IMR-90 (cell line): ENCODE data around the gene SPNS2. TPM values are rescaled to one million over a fixed set of nuclear protein-coding genes. Genes with fewer than 3 reads are reported as not detected.

Source experiments
- ATAC-seq: fragments of 200-7000 bp; cut with Tn5 transposase; 2 replicates; pipeline ENCODE4 v1.9.1; 2020; ENCODE audit warnings: low read depth, mild to moderate bottlenecking, moderate library complexity
- BruUV-seq: library from RNA; stranded (reverse); fragments of 400-500 nt; replicated peaks from 2 replicates; lab custom pipeline; 2021; lab: Mats Ljungman, UMichigan
- CTCF ChIA-PET: fragments of 300-600 bp; formaldehyde crosslinking; extraction: SDS; loops from one replicate; lab custom pipeline; 2021; ENCODE audit warnings: antibody characterized with exemption; lab: Yijun Ruan, JAX
- POLR2A ChIA-PET: fragments of 300-600 bp; sonication (Branson Sonifier 250); formaldehyde crosslinking; loops from one replicate; lab custom pipeline; 2022; ENCODE audit warnings: antibody characterized with exemption; ENCODE audit not compliant: unreplicated experiment; lab: Charles Lee
- DNase-seq: peaks from one replicate; pipeline ENCODE4 v3.0.0; 2013
- H2AFZ ChIP-seq: replicated peaks from 2 replicates; pipeline ENCODE3; 2013; ENCODE audit warnings: low read length, mild to moderate bottlenecking; ENCODE audit not compliant: poor library complexity
- H2AK5ac ChIP-seq: 2 replicates; pipeline ENCODE4 v1.6.1; 2013; ENCODE audit warnings: low read depth, low read length, inconsistent platforms
- H2AK9ac ChIP-seq: replicated peaks from 2 replicates; pipeline ENCODE3; 2013; ENCODE audit warnings: mild to moderate bottlenecking, low read depth, low read length, moderate library complexity; ENCODE audit not compliant: poor library complexity
- H2BK120ac ChIP-seq: 2 replicates; pipeline ENCODE4 v1.6.1; 2013; ENCODE audit warnings: low read depth, low read length, inconsistent platforms
- H2BK15ac ChIP-seq: 3 replicates; pipeline ENCODE4 v1.6.1; 2013; ENCODE audit warnings: low read depth, low read length, inconsistent platforms
- H2BK20ac ChIP-seq: 2 replicates; pipeline ENCODE4 v1.6.1; 2013; ENCODE audit warnings: low read depth, mild to moderate bottlenecking, inconsistent platforms, low read length, moderate library complexity
- H2BK5ac ChIP-seq: 2 replicates; pipeline ENCODE4 v1.6.1; 2013; ENCODE audit warnings: mild to moderate bottlenecking, low read depth, low read length, inconsistent platforms; ENCODE audit not compliant: poor library complexity, severe bottlenecking
- H3K14ac ChIP-seq: replicated peaks from 2 replicates; pipeline ENCODE4 v1.6.1; 2013; ENCODE audit warnings: low read depth, low read length, inconsistent platforms
- H3K18ac ChIP-seq: 2 replicates; pipeline ENCODE4 v1.6.1; 2013; ENCODE audit warnings: low read depth, low read length, control low read depth
- H3K23ac ChIP-seq: 2 replicates; pipeline ENCODE4 v1.6.1; 2013; ENCODE audit warnings: low read depth, low read length, inconsistent platforms
- H3K27ac ChIP-seq: 2 replicates; pipeline ENCODE4 v1.5.1; 2013; ENCODE audit warnings: mild to moderate bottlenecking, control low read depth, low read length; ENCODE audit not compliant: insufficient read depth
- H3K27me3 ChIP-seq: 2 replicates; pipeline ENCODE4 v1.6.1; 2013; ENCODE audit warnings: low read length; ENCODE audit not compliant: control insufficient read depth, insufficient read depth
- H3K36me3 ChIP-seq: 2 replicates; pipeline ENCODE4 v1.6.1; 2013; ENCODE audit warnings: low read length, mixed read lengths; ENCODE audit not compliant: control insufficient read depth, insufficient read depth
- H3K4ac ChIP-seq: 2 replicates; pipeline ENCODE4 v1.6.1; 2013; ENCODE audit warnings: low read depth, low read length, inconsistent platforms
- H3K4me1 ChIP-seq: 2 replicates; pipeline ENCODE4 v1.6.1; 2013; ENCODE audit warnings: low read length, mixed read lengths; ENCODE audit not compliant: control insufficient read depth, insufficient read depth
- H3K4me2 ChIP-seq: 2 replicates; pipeline ENCODE4 v1.6.1; 2013; ENCODE audit warnings: low read depth, mild to moderate bottlenecking, control low read depth, low read length, moderate library complexity
- H3K4me3 ChIP-seq: 2 replicates; pipeline ENCODE4 v1.5.1; 2013; ENCODE audit warnings: low read depth, mild to moderate bottlenecking, control low read depth, low read length, moderate library complexity; ENCODE audit not compliant: insufficient read depth
- H3K56ac ChIP-seq: 2 replicates; pipeline ENCODE4 v1.6.1; 2013; ENCODE audit warnings: low read length, inconsistent platforms; ENCODE audit not compliant: insufficient read depth; ENCODE audit errors: extremely low read depth
- H3K79me1 ChIP-seq, 2 experiments: 2 replicates each; pipeline ENCODE4 v1.6.1; 2013; ENCODE audit warnings: low read length in 2 of 2, inconsistent platforms in 1 of 2, low read depth in 1 of 2
- H3K9ac ChIP-seq: 2 replicates; pipeline ENCODE4 v1.6.1; 2013; ENCODE audit warnings: low read depth, low read length, control low read depth
- H3K9me1 ChIP-seq: 2 replicates; pipeline ENCODE4 v1.6.1; 2013; ENCODE audit warnings: low read length, inconsistent platforms; ENCODE audit not compliant: insufficient read depth
- H3K9me3 ChIP-seq: 2 replicates; pipeline ENCODE4 v1.6.1; 2013; ENCODE audit warnings: low read length; ENCODE audit not compliant: control insufficient read depth, insufficient read depth
- H4K20me1 ChIP-seq: 2 replicates; pipeline ENCODE4 v1.6.1; 2013; ENCODE audit warnings: low read length, inconsistent platforms; ENCODE audit not compliant: insufficient read depth
- H4K5ac ChIP-seq: 2 replicates; pipeline ENCODE4 v1.6.1; 2013; ENCODE audit warnings: mild to moderate bottlenecking, low read depth, low read length, control low read depth
- H4K8ac ChIP-seq, 2 experiments: 2 replicates each; pipeline ENCODE4 v1.6.1; 2013; ENCODE audit warnings: low read depth in 2 of 2, low read length in 2 of 2, control low read depth in 1 of 2, inconsistent platforms in 1 of 2
- H4K91ac ChIP-seq: 2 replicates; pipeline ENCODE4 v1.6.1; 2013; ENCODE audit warnings: low read depth, low read length, inconsistent platforms; ENCODE audit not compliant: insufficient read depth
- BHLHE40 ChIP-seq: fragments of 150-350 bp; IDR thresholded peaks from 2 replicates; pipeline ENCODE4 v1.6.1; 2016; ENCODE audit warnings: mild to moderate bottlenecking, low read depth, low read length
- CEBPB ChIP-seq: IDR thresholded peaks from 2 replicates; pipeline ENCODE4 v1.6.1; 2012; ENCODE audit warnings: low read depth, low read length, improper control_type of control experiment
- MAFK ChIP-seq: IDR thresholded peaks from 2 replicates; pipeline ENCODE4 v1.6.1; 2012; ENCODE audit warnings: low read depth, low read length, improper control_type of control experiment
- MAZ ChIP-seq: IDR thresholded peaks from 2 replicates; pipeline ENCODE4 v1.6.1; 2012; ENCODE audit warnings: low read depth, mild to moderate bottlenecking, low read length, improper control_type of control experiment, moderate library complexity, borderline replicate concordance
- MXI1 ChIP-seq: IDR thresholded peaks from 2 replicates; pipeline ENCODE4 v1.6.1; 2012; ENCODE audit warnings: low read depth, mild to moderate bottlenecking, low read length, moderate library complexity, borderline replicate concordance
- NFE2L2 ChIP-seq: fragments of 150-350 bp; IDR thresholded peaks from 2 replicates; pipeline ENCODE4 v1.6.1; 2016; ENCODE audit warnings: low read depth, mild to moderate bottlenecking, low read length
- POLR2A ChIP-seq: IDR thresholded peaks from 2 replicates; pipeline ENCODE4 v1.6.1; 2012; ENCODE audit warnings: mild to moderate bottlenecking, low read depth, low read length
- RAD21 ChIP-seq: IDR thresholded peaks from 2 replicates; pipeline ENCODE4 v1.6.1; 2012; ENCODE audit warnings: low read length, improper control_type of control experiment
- RCOR1 ChIP-seq: IDR thresholded peaks from 2 replicates; pipeline ENCODE4 v1.6.1; 2012; ENCODE audit warnings: mild to moderate bottlenecking, low read length, improper control_type of control experiment; ENCODE audit not compliant: insufficient replicate concordance
- SMC3 ChIP-seq: fragments of 150-350 bp; IDR thresholded peaks from 2 replicates; pipeline ENCODE4 v1.6.1; 2016; ENCODE audit warnings: low read depth, mild to moderate bottlenecking, antibody characterized with exemption, low read length, moderate library complexity
- WGBS, 2 experiments: methylation state at CpG; one replicate each; pipeline versions ENCODE4 v1.1.5 to v1.1.7; 2013; ENCODE audit warnings: missing lambda C conversion rate in 2 of 2; ENCODE audit not compliant: insufficient read length in 1 of 2; ENCODE audit errors: extremely low coverage in 2 of 2; 5-methylcytosine and 5-hydroxymethylcytosine counted together
- dilution Hi-C: fragments of 300-500 bp; cut with HindIII; formaldehyde crosslinking; loops from one replicate; pipeline ENCODE4 v1.14.3; 2018; ENCODE audit warnings: low sequenced_read_pairs; ENCODE audit not compliant: unreplicated experiment
- in situ Hi-C: fragments of 300-500 bp; cut with MboI; formaldehyde crosslinking; loops from 3 replicates; pipeline ENCODE4 v1.14.3; 2019; ENCODE audit warnings: low sequenced_read_pairs, inconsistent platforms, mixed read lengths
- intact Hi-C: fragments of 100-400 bp; cut with micrococcal nuclease; formaldehyde crosslinking; loops from 2 replicates; pipeline ENCODE4 v1.10.0; 2022
- polyA plus RNA-seq, 3 experiments: library from polyadenylated mRNA; depleted of rRNA; stranded (reverse); fragments of >200 nt; gene quantifications; 2 replicates each; pipeline ENCODE4 v1.2.3, GENCODE V29; 2012; ENCODE audit warnings: low replicate concordance in 1 of 3
- total RNA-seq: library from RNA; depleted of rRNA; stranded (reverse); fragments of >200 nt; gene quantifications from 2 replicates; pipeline ENCODE4 v1.2.3, GENCODE V29; 2012
- TF ChIP-seq, protein P1 (sequence below): conservative IDR thresholded peaks from 2 replicates; pipeline ENCODE4 v1.5.1; 2012; ENCODE audit warnings: mild to moderate bottlenecking, low read depth, low read length, improper control_type of control experiment
- TF ChIP-seq, protein P2 (sequence below): fragments of 150-350 bp; IDR thresholded peaks from 2 replicates; pipeline ENCODE4 v1.6.1; 2017; ENCODE audit warnings: mild to moderate bottlenecking, antibody characterized with exemption, low read length, low read depth
- TF ChIP-seq, protein P3 (sequence below): fragments of 150-350 bp; IDR thresholded peaks from 2 replicates; pipeline ENCODE4 v1.6.1; 2016; ENCODE audit warnings: low read depth, mild to moderate bottlenecking, low read length, moderate library complexity, borderline replicate concordance

SPNS2 gene
- total and polyA plus RNA-seq, 2 of the 4 experiments (the other 2 are of a cell fraction), result under 0.01 TPM; not detected in 1

DNA sequence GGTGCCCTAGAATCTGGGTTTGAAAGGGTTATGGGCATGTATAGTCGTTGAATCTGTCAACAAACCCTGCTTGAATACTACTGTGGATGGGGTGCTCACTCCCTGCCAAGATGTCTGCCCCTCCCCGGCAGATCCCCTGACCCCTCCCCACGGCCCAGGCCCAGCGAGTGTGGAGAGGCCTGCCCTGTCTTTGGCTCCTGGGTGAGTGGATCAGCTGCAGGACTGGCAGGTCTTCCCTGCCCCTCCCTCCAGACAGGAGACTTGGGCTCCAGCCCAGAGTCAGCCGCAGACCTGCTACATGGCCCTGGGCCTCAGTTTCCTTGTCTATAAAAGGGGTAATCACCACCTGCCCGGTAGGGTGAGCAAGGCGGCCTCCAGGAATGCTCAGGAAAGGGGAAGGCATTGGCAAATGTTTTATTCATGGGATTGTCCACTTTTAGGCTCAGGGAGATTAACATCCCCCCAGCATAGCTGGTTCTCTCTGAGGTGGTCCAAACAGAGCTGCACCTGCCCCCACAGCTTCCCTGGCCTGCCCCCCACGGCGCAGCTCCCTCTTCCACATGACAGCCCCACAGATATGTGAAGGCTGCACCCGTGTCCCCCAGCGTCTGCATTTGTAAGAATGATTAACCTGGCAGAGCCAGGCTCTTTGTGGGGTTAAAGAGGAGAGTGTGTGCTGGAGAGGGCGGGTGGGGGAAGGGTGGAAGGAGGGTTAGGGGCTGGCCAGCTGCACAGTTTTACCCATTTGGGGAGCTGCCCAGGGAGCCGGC lies 18.5 kb upstream of the SPNS2 start:
- TF ChIP-seq RCOR1 (no peak), MAZ (no peak), MAFK (no peak), NFE2L2 (no peak), CEBPB (no peak), POLR2A (no peak), SMC3 (no peak), MXI1 (no peak), RAD21 (no peak), BHLHE40 (no peak)
- TF ChIP-seq, protein P1, sequence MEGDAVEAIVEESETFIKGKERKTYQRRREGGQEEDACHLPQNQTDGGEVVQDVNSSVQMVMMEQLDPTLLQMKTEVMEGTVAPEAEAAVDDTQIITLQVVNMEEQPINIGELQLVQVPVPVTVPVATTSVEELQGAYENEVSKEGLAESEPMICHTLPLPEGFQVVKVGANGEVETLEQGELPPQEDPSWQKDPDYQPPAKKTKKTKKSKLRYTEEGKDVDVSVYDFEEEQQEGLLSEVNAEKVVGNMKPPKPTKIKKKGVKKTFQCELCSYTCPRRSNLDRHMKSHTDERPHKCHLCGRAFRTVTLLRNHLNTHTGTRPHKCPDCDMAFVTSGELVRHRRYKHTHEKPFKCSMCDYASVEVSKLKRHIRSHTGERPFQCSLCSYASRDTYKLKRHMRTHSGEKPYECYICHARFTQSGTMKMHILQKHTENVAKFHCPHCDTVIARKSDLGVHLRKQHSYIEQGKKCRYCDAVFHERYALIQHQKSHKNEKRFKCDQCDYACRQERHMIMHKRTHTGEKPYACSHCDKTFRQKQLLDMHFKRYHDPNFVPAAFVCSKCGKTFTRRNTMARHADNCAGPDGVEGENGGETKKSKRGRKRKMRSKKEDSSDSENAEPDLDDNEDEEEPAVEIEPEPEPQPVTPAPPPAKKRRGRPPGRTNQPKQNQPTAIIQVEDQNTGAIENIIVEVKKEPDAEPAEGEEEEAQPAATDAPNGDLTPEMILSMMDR, result no peak
- TF ChIP-seq, protein P2, sequence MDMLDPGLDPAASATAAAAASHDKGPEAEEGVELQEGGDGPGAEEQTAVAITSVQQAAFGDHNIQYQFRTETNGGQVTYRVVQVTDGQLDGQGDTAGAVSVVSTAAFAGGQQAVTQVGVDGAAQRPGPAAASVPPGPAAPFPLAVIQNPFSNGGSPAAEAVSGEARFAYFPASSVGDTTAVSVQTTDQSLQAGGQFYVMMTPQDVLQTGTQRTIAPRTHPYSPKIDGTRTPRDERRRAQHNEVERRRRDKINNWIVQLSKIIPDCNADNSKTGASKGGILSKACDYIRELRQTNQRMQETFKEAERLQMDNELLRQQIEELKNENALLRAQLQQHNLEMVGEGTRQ, result no peak
- TF ChIP-seq, protein P3, sequence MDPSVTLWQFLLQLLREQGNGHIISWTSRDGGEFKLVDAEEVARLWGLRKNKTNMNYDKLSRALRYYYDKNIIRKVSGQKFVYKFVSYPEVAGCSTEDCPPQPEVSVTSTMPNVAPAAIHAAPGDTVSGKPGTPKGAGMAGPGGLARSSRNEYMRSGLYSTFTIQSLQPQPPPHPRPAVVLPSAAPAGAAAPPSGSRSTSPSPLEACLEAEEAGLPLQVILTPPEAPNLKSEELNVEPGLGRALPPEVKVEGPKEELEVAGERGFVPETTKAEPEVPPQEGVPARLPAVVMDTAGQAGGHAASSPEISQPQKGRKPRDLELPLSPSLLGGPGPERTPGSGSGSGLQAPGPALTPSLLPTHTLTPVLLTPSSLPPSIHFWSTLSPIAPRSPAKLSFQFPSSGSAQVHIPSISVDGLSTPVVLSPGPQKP, result no peak
- BruUV-seq, result no TSS peak

More for the DNA sequence above, 18.5 kb upstream of the SPNS2 start:
- Histone ChIP-seq H3K36me3 (no peaks in the 10 kb centered on the region), H2AFZ (no peak overlapping the region), H3K4me3 (no peak overlapping the region), H2BK120ac (no peak overlapping the region), H3K14ac (no peak overlapping the region), H3K56ac (no peak overlapping the region), H3K79me1 (no peaks in the 10 kb centered on the region), H3K9ac (no peak overlapping the region), H2BK5ac (no peak overlapping the region), H2BK20ac (no peak overlapping the region), H3K4ac (no peak overlapping the region), H3K9me1 (no peaks in the 10 kb centered on the region), H2AK5ac (no peak overlapping the region), H3K4me1 (no peaks in the 10 kb centered on the region), H2BK15ac (no peak overlapping the region), H3K23ac (no peak overlapping the region), H3K27me3 (peaks cover 46% of the 10 kb centered on the region; the same call in 1 of the 2 replicates), H4K20me1 (no peaks in the 10 kb centered on the region; the same call in 1 of the 2 replicates), H4K91ac (no peak overlapping the region), H4K8ac (no peak overlapping the region), H4K5ac (no peak overlapping the region), H3K9me3 (no peaks in the 10 kb centered on the region), H3K18ac (no peak overlapping the region), H3K4me2 (no peak overlapping the region), H3K27ac (no peak overlapping the region), H2AK9ac (no peak overlapping the region)
- dilution Hi-C loops, result no loop called here
- ChIA-PET CTCF (no interaction called here), POLR2A (no interaction called here)
- in situ Hi-C loops, result no loop called here
- no CpG with 5 or more reads among the region's 13 CpGs for WGBS, 2 experiments
- ATAC-seq, result no peak
- DNase-seq, result no peak
- intact Hi-C loops, result no loop called here
